Measurements from ENCODE around the gene TEFM.
"Not testable (repeated sequence)": the region's sequence is repeated elsewhere in the genome, so short reads cannot be mapped to it uniquely, and the experiment has no call there.

Gene TEFM

DNA sequence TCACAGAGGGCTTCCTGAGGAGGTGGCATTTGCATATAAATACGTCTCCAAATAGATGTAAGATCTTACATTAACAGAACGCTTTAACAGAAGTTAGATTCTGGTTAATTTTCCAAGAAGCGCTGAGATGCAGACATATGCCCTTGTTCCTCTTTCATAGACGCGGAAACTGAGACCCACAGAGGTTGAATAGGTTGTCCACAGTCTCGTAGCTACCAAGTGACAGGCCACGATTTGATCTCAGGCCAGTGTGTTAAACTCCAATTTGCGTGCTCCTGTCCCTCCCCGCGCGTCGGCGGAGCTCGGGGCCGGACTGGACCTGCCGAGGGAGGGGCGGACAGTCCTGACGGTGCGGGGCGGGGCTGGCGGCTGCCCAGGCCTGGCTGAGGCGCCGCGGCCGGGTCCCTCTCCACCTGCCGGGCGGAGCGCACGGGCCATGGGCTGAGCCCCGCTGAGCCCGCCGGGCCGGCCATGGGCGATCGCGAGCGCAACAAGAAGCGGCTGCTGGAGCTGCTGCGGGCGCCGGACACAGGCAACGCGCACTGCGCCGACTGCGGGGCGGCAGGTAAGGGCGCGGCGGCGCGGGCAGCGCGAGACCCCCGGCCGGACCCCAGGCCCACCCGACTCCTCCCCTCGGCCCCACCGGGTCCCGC lies 15.6 kb upstream of the TEFM start, which contains the start of gene ADAP2:
Gene ADAP2, plus strand, starts transcription at position 402 of the 653 bp plus-strand sequence. Its CDS starts 70 bp downstream, at position 472.
- DNase-seq (ENCODE audit: low spot score): no peak

DNA sequence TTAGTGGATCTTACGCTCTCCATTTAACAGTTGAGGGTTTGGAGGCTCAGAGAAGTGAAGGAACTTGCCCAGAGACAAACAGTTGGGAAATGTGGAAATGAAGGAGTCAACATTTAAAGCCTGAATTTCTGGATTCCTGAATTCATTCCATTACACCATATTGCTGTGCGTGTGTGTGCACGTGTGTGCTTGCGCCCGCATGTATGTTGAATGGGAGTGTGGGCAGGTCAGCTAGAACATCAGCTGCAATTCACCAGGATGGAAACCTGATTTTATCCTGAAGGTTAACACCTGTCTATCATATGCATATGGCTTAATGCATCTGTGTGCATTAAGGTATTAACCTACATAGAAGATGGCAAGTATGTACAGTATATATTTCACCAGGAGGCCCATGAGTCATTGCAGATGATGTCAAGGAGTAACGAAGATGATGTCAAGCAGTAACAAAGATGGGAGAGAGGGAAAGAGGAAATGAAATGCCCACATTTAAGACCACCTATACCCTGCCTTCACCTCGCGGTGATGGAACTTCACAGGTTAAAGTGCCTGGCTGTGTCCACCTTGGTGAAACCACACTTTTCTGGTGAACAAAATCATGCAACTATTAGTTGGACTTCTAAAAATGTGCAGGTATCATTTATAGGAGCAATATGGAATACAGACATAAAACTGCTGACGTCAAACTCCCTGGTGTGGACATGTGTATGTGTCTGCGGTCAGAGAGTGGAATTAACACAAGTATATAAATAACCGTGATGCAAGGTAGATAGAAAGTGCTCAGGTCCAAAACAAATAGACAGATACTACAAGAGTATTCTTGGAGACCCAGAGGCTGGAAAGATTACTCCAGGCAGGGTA lies 14.9 kb upstream of the TEFM start:
- no peak for DNase-seq (ENCODE audit: low spot score)

DNA sequence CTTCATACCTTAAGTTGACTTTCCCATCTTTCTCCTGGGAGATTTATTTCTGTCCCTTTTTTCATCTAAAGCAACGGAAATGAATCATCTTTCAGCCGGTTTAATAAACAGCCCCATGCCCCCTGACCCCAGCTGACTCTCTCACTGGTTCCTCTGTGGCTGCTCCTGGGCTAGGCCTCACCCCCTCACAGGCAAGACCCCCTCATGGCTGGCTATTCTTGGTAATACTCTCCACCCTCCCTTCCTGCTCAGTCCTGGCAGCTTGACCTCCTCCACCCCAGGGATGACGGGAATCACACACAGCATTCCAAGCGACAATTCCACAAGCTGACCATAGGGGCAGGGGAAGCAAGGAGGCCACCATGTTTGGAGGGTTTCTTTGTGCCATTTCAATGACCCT lies 14.2 kb upstream of the TEFM start:
- no peak for DNase-seq (ENCODE audit: low spot score)

DNA sequence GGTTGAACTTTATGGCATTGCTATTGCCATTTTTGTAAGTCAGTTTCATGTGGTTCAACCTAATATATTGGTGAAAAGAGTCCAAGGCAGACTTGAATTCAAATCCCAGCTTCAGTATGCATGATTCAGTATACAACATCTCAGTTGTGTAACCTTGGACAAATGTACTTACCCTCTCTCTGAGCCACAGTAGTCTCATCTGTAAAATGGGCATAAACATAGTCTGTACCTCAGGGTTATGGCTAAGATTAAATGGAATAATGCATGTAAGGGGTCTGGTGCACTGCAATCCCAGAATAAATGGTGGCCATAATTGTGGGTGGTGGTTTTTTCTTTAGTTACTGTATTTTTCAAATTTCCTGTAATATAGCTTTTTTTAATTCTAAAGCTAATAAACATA lies 11.0 kb upstream of the TEFM start:
- no peak for DNase-seq (ENCODE audit: low spot score)

DNA sequence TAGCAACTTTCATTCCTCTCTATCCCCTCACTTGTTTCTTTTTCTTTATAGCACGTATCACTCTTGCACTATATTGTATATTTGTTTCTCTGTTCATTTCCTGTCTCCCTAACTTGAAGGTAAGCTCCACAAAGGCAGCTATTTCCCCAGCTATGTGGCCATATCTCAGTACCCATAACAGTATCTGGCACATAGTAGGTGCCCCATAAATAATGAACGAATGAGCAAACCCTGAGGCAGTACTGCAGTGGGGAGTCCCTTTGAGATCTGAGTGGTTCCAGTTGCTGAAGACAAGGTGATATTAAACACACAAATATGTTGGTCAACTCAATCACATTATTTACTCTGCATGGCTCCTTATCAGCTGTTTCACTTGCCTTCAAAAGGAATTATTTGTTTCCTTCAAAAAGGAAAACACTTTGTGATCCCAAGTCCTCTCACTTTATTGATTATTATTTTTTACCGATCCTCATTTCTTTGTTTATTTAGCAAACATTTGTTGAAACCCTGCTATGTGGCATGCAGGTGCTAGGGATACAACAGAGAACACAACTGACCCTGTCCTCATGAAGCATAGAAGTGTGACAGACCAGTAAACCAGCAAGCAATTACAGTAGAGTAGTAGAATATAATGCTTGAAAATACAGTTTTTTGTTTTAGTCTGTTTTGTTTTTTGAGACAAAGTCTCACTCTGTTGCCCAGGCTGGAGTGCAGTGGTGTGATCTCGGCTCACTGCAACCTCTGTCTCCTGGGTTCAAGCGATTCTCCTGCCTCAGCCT lies 10.0 kb upstream of the TEFM start:
- DNase-seq (ENCODE audit: low spot score): no peak

DNA sequence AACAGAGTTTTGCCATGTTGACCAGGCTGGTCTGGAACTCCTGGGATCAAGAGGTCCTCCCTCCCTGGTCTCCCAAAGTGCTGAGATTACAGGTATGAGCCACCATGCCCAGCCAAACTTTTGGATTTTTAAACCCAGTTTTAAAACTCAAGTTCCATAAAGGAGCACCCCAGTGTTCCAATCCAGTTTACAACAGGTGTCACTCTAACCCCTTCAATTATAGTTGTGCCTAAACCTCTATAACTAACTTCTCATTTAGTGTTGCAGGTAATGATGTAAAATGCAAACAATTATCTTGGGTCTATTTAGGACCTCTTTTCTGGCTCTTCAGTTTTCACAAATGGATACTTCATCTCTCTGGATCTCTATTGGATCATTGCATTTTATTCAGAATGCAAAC lies 7.9 kb upstream of the TEFM start:
- DNase-seq (ENCODE audit: low spot score): no peak

DNA sequence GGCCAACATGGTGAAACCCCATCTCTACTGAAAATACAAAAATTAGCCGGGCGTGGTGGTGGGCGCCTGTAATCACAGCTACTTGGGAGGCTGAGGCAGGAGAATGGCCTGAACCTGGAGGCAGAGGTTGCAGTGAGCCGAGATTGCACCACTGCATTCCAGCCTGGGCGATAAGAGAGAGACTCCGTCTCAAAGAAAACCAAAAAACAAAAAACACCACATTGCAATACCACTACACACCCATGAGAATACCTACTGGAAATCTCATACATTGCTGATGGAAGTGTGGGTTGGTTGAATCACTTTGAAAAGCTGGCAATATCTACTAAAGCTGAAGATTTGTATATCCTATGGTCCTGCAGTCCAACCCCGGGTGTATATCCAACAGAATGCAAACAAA lies 4.1 kb upstream of the TEFM start:
- not testable (repeated sequence) for DNase-seq (ENCODE audit: low spot score)

DNA sequence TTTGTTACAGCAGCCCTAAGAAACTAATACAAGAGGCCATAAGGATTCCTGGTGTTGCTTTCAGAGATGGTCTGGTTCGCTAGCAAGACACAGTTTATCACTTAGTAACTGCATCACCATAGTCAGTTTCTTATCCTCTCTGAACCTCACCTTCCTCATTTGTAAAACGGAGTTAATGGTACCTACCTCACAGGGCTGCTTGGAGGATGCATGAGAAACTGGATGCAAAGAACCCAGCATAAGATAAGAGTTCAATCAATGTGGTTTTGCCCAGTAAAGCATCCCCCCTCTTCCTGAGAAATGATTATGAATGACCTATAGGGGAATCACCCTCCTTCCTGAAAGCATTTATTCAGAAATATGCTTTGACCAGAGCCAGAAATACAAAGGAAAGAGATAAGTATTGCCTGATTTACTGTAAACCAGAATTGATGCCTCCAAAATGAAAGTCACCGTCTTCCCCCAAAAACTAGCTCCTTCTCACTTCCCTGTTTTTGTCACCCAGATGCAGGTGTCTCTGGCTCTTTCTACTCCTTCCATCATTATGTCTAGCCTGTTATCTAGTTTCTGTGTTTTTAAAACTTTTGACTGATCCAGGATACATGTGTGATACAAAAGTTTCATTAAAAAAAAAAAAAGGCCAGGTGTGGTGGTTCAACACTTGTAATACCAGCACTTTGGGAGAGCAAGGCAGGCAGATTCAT lies 2.8 kb upstream of the TEFM start:
- DNase-seq (ENCODE audit: low spot score): no peak

DNA sequence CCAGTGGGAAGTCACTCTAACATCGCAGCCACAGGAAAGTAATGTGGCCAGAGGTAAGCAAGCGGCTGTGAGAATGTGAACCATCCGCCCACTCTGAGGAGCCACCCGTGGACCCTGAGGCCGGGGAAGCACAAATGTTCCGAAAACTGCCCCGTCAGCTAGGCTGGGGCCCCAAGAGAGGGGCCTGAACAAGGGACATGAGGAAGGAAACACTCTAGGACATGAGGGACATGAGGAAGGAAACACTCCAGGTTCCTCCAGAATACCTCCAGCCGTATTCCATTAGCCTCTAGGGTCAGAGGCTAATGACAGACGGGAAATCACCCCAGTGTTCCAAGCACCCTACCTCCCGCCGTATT lies 317 bp downstream of the TEFM start:
- no peak for DNase-seq (ENCODE audit: low spot score)

DNA sequence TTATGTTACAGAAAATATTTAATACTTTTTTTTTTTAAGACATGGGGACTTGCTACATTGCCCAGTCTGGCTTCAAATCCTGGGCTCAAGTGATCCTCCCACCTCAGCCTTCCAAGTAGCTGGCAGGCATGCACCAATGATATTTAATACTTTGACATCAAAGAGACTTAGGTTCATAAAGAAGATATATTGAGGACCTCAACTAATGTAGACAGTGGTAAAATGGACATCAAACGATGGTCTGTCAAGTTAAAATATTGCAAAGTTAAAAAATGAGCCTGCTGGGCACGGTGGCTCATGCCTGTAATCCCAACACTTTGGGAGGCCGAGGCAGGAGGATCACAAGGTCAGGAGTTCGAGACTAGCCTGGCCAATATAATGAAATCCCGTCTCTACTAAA lies 8.7 kb downstream of the TEFM start:
- no peak for DNase-seq (ENCODE audit: low spot score)

DNA sequence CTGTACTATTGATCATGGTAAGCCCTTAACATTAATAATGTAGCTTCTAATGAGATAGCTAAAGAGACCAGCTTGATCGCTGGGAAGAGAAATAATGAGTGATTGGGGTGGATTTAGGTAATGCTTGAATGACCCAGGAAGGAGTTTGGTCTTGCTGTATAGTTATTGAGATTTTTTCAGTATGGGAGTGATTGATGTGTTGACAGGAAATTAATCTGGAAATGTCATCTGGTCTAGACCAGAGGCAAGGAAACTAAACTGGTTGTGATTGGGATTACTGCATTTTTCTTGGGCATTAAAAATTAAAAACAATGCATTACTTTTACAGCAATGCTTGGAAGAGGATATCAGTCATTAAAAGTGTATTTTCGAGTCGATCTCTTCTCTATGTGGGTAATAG lies 11.8 kb downstream of the TEFM start:
- DNase-seq (ENCODE audit: low spot score): no peak

DNA sequence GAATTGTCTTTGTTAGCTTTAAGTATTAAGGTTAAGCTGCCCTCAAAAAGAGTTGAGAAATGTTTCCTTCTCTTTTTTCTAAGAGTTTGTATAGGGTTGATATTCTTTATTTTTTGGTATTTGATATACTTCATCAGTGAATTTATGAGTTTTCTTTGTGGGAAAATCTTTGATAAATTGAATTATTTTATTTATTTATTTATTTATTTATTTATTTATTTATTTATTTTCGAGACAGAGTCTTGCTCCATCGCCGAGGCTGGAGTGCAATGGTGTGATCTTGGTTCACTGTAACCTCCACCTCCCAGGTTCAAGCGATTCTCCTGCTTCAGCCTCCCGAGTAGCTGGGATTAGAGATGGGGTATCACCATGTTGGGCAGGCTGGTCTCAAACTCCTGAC lies 19.9 kb downstream of the TEFM start:
- DNase-seq (ENCODE audit: low spot score): no peak

DNA sequence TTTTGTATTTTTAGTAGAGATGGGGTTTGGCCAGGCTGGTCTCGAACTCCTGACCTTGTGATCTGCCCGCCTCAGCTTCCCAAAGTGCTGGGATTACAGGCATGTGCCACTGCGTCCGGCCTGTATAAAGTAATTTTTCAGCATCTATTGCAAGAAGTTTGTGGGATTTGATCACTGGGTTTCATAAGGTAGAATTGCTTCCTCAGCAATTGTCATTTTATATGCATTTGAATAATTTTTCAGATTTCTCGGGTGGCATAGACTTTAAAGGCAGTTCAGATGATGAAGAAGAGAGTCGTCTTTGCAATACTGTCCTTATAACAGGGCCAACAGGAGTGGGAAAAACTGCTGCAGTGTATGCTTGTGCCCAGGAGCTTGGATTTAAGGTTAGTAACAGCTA lies 37.0 kb downstream of the TEFM start:
- DNase-seq (ENCODE audit: low spot score): no peak

DNA sequence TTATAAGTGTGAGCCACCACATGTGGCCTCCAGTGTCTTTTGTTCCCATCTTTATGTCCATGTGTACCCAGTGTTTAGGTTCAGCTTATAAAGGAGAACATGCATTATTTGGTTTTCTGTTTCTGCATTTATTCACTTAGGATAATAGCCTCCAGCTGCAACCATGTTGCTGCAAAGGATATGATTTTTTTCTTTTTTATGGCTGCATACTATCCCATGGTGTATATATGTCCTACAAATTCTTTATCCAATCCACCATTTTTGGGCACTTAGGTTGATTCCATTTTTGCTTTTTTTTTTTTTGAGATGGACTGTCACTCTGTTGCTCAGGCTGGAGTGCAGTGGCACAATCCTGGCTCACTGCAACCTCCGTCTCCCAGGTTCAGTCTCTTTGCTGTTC lies 41.4 kb downstream of the TEFM start:
- no peak for DNase-seq (ENCODE audit: low spot score)

DNA sequence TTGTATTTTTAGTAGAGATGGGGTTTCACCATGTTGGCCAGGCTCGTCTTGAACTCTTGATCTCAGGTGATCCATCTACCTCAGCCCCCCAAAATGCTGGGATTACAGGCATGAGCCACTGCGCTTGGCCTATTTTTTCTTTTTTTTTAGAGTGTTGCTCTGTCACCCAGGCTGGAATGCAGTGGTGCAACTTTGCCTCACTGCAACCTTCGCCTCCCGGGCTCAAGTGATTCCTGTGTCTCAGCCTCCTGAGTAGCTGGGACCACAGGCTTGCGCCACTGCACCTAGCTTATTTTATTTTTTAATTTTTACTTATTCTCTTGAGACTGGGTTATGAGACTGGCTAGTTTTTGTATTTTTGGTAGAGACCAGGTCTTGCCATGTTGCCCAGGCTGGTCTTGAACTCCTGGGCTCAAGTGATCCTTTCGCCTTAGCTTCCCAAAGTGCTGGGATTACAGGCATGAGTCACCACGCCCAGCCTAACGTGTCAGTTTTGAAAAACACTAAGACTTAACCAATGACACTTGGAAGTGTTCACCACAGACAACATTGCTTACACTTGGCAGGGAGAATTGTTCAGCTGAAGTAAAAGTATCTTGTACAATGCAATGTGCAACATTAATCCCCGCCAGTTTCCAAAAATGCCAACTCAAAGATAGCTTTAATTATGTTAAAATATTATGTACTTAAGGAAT lies 47.3 kb downstream of the TEFM start:
- DNase-seq (ENCODE audit: low spot score): no peak

DNA sequence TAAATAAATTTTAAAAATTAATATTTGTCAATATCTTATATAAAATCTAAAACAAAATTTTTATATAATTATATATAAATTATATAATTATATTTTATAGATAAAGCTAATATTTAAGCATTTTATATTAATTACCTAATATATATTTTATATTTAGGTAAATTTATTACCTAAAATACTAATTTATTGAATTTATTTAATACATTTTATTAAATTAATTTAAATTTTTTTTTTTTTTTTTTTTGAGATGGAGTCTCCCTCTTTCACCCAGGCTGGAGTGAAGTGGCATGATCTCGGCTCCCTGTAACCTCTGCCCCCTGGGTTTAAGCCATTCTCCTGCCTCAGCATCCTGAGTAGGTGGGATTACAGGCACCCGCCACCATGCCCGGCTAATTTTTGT lies 51.9 kb downstream of the TEFM start:
- no peak for DNase-seq (ENCODE audit: low spot score)

All from CD4-positive, alpha-beta T cell treated with Interleukin-2 at 100 ng/mL for 4 hours (primary cell).